Left lung (tissue), 10 donors: ENCODE measurements around the gene CACNG8. TPM values are rescaled to one million over a fixed set of nuclear protein-coding genes. Genes with fewer than 3 reads are reported as not detected.

Source experiments
- ATAC-seq: fragments of 200-7000 bp; cut with Tn5 transposase; one replicate; pipeline ENCODE4 v1.9.1; 2020; ENCODE audit warnings: moderate library complexity
- DNase-seq, 4 donors: peaks; one replicate each; pipeline ENCODE4 v3.0.0-alpha.2; 2013 to 2020
- H3K27ac ChIP-seq, 2 donors: fragments of 200-600 bp; sonication (generic) in 1 of 2; one replicate each; pipeline versions ENCODE4 v1.5.0 to v1.8.0; 2020 to 2021
- H3K27me3 ChIP-seq, 2 donors: fragments of 200-600 bp; sonication (generic) in 1 of 2; one replicate each; pipeline versions ENCODE4 v1.5.0 to v1.8.0; 2020 to 2021
- H3K36me3 ChIP-seq, 2 donors: fragments of 200-600 bp; sonication (generic) in 1 of 2; one replicate each; pipeline versions ENCODE4 v1.5.0 to v1.8.0; 2020 to 2021
- H3K4me1 ChIP-seq, 2 donors: fragments of 200-600 bp; one replicate each; pipeline ENCODE4 v1.8.0; 2021
- H3K4me3 ChIP-seq, 2 donors: fragments of 200-600 bp; sonication (generic) in 1 of 2; one replicate each; pipeline versions ENCODE4 v1.5.0 to v1.8.0; 2020 to 2021; ENCODE audit warnings: mild to moderate bottlenecking in 1 of 2
- H3K9me3 ChIP-seq, 2 donors: fragments of 200-600 bp; sonication (generic) in 1 of 2; one replicate each; pipeline versions ENCODE4 v1.5.0 to v1.8.0; 2020 to 2021
- CTCF ChIP-seq, 2 donors: fragments of 200-600 bp; sonication (generic) in 1 of 2; IDR thresholded peaks; one replicate each; pipeline versions ENCODE4 v1.5.0 to v1.8.0; 2021; ENCODE audit warnings: antibody characterized with exemption in 2 of 2
- intact Hi-C, 2 donors: fragments of 100-400 bp; cut with DNase I; formaldehyde crosslinking; loops; one replicate each; pipeline versions ENCODE4 v1.11.2 to v1.14.2; 2022
- polyA plus RNA-seq, 6 donors: library from polyadenylated mRNA; unstranded; fragments of 120-200 nt; gene quantifications; one replicate each; pipeline ENCODE4 v1.2.1, GENCODE V29; 2013; ENCODE audit not compliant: insufficient read length in 6 of 6
- total RNA-seq, 2 donors: library from RNA; stranded (reverse); fragmentation: NEBNext Ultra II Directional; extraction: Animal tissue kit (Norgen Biotek cat#: 25700); gene quantifications; one replicate each; pipeline ENCODE4 v1.2.1, GENCODE V29; 2021
- donor health status: DM: no; HTN: yes; CAD: no.
- donor health status: DM: no; HTN: no; CAD: no.

The CACNG8 gene
- total and polyA plus RNA-seq, 8 donors = 0.03 to 0.15 (median 0.08) TPM; not detected in 1

- no peak overlapping the region for H3K27ac ChIP-seq
- no peaks in the 10 kb centered on the region for H3K36me3 ChIP-seq
- peaks cover 0 to 9% of the 10 kb centered on the region in 2 donors for H3K4me1 ChIP-seq
- intact Hi-C loops = no loop called here
- H3K27me3 ChIP-seq = peaks cover 19 to 72% of the 10 kb centered on the region in 2 donors
- TF ChIP-seq CTCF (IDR thresholded peaks at IDR 0.05) = no peak
- no peaks in the 10 kb centered on the region for H3K9me3 ChIP-seq
- no peak for ATAC-seq
- no peak for DNase-seq
- H3K4me3 ChIP-seq = no peak overlapping the region
These were observed 26.2 kb downstream of the CACNG8 start for GRCh38 chr19:53988981-53989380.

- peaks cover 19 to 72% of the 10 kb centered on the region in 2 donors for H3K27me3 ChIP-seq
- H3K36me3 ChIP-seq = no peaks in the 10 kb centered on the region
- ATAC-seq (no peak), DNase-seq (no peak)
- no peak overlapping the region for H3K4me3 ChIP-seq
- no peaks in the 10 kb centered on the region for H3K9me3 ChIP-seq
- intact Hi-C loops = no loop called here
- TF ChIP-seq CTCF (IDR thresholded peaks at IDR 0.05) = no peak
- H3K4me1 ChIP-seq = peaks cover 0 to 9% of the 10 kb centered on the region in 2 donors
- no peak overlapping the region for H3K27ac ChIP-seq
These were observed 27.1 kb downstream of the CACNG8 start for GRCh38 chr19:53989600-53990533.

GRCh38 chr19:53991224-53992113 lies 28.7 kb downstream of the CACNG8 start, which contains the start of gene CACNG6:
Gene CACNG6 (plus strand): TSS chr19:53991637. CDS start chr19:53992878, 1,241 bp downstream.
- Histone ChIP-seq H3K36me3 (no peaks in the 10 kb centered on the region), H3K9me3 (no peaks in the 10 kb centered on the region), H3K27me3 (peaks cover 19 to 78% of the 10 kb centered on the region in 2 donors), H3K27ac (no peak within 1 kb of the TSS), H3K4me1 (peaks cover 0 to 9% of the 10 kb centered on the region in 2 donors), H3K4me3 (peak within 1 kb of the TSS in 1 of 2 donors; percentile 35)
- no peak for ATAC-seq
- intact Hi-C loops = no loop called here
- no peak for TF ChIP-seq CTCF (IDR thresholded peaks at IDR 0.05)
- DNase-seq = peak in 2 of 4 donors; percentile 36 to 65

- no peaks in the 10 kb centered on the region for H3K36me3 ChIP-seq
- peaks cover 19 to 84% of the 10 kb centered on the region in 2 donors for H3K27me3 ChIP-seq
- intact Hi-C loops = no loop called here
- no peak for TF ChIP-seq CTCF (IDR thresholded peaks at IDR 0.05)
- H3K4me1 ChIP-seq = peaks cover 0 to 9% of the 10 kb centered on the region in 2 donors
- H3K27ac ChIP-seq = no peak overlapping the region
- H3K9me3 ChIP-seq = no peaks in the 10 kb centered on the region
- no peak overlapping the region for H3K4me3 ChIP-seq
- DNase-seq (no peak), ATAC-seq (no peak)
These were observed 29.5 kb downstream of the CACNG8 start for GRCh38 chr19:53992211-53992610.
